Measurements from ENCODE around the gene PARVA.
A peak's percentile ranks its signal among the peaks of the same experiment; 100 is the strongest.

PARVA gene

GRCh38 chr11:12474871-12475270 lies 97.5 kb downstream of the PARVA start:
- H3K79me1 ChIP-seq (replicated peaks; ENCODE audit: low read length, poor library complexity, severe bottlenecking): peaks cover 37% of the 10 kb centered on the region
- H3K4me3 ChIP-seq (ENCODE audit: insufficient read depth in 1 of 2, low read depth in 1 of 2, low read length in 2 of 2): no peak overlapping the region
- H2BK15ac ChIP-seq (ENCODE audit: low read depth, poor library complexity, severe bottlenecking): no peak overlapping the region
- H2BK12ac ChIP-seq (ENCODE audit: low read length in 2 of 2): no peak overlapping the region
- no peak for DNase-seq
- WGBS: 93% methylated on average over 7 of the region's 7 CpGs
- H3K14ac ChIP-seq (ENCODE audit: low read length in 2 of 2): peak overlapping the region in 1 of 2 experiments; percentile 53
- no peak overlapping the region for H2BK120ac ChIP-seq (ENCODE audit: low read depth, low read length)
- H2AFZ ChIP-seq (ENCODE audit: low read depth, low read length): no peak overlapping the region
- H3K4ac ChIP-seq (ENCODE audit: low read depth in 1 of 2, low read length in 2 of 2): no peak overlapping the region
- H3K4me1 ChIP-seq (ENCODE audit: control insufficient read depth, insufficient read depth, low read depth, low read length): peaks cover 11% of the 10 kb centered on the region
- no peak overlapping the region for H4K8ac ChIP-seq (ENCODE audit: low read length)
- H2BK5ac ChIP-seq (ENCODE audit: low read depth, low read length, poor library complexity, severe bottlenecking): no peak overlapping the region
- no peak overlapping the region for H4K91ac ChIP-seq (ENCODE audit: low read length)
- no peak overlapping the region for H3K9ac ChIP-seq (ENCODE audit: low read length)
- H2AK5ac ChIP-seq (ENCODE audit: low read length, severe bottlenecking): no peak overlapping the region
- no peak overlapping the region for H3K27ac ChIP-seq (ENCODE audit: low read length, poor library complexity, severe bottlenecking)
- no peak overlapping the region for H3K4me2 ChIP-seq (ENCODE audit: low read length, poor library complexity, severe bottlenecking)
- peaks cover 39 to 63% of the 10 kb centered on the region in 2 experiments for H3K36me3 ChIP-seq (ENCODE audit: control insufficient read depth in 1 of 2, insufficient read depth in 2 of 2, low read depth in 1 of 2, low read length in 2 of 2)
- no peak overlapping the region for H3K23ac ChIP-seq (ENCODE audit: low read length in 2 of 2)
- no peaks in the 10 kb centered on the region for H3K27me3 ChIP-seq (ENCODE audit: control insufficient read depth in 1 of 2, insufficient read depth in 1 of 2, low read length in 2 of 2)
- H3K9me3 ChIP-seq (ENCODE audit: control insufficient read depth, low read length): no peaks in the 10 kb centered on the region
- H3K18ac ChIP-seq (ENCODE audit: low read depth in 1 of 2, low read length in 2 of 2): no peak overlapping the region

- H3K18ac ChIP-seq (ENCODE audit: low read depth in 1 of 2, low read length in 2 of 2): no peak overlapping the region
- peaks cover 23% of the 10 kb centered on the region for H3K79me1 ChIP-seq (replicated peaks; ENCODE audit: low read length, poor library complexity, severe bottlenecking)
- H3K36me3 ChIP-seq (ENCODE audit: control insufficient read depth in 1 of 2, insufficient read depth in 2 of 2, low read depth in 1 of 2, low read length in 2 of 2): peaks cover 52 to 95% of the 10 kb centered on the region in 2 experiments
- no peak overlapping the region for H4K8ac ChIP-seq (ENCODE audit: low read length)
- H3K9ac ChIP-seq (ENCODE audit: low read length): peak overlapping the region; percentile 9
- H2AK5ac ChIP-seq (ENCODE audit: low read length, severe bottlenecking): no peak overlapping the region
- no peak overlapping the region for H3K14ac ChIP-seq (ENCODE audit: low read length in 2 of 2)
- H3K27me3 ChIP-seq (ENCODE audit: control insufficient read depth in 1 of 2, insufficient read depth in 1 of 2, low read length in 2 of 2): no peaks in the 10 kb centered on the region
- no peak overlapping the region for H2BK15ac ChIP-seq (ENCODE audit: low read depth, poor library complexity, severe bottlenecking)
- no peak overlapping the region for H2BK12ac ChIP-seq (ENCODE audit: low read length in 2 of 2)
- H3K23ac ChIP-seq (ENCODE audit: low read length in 2 of 2): no peak overlapping the region
- H3K4ac ChIP-seq (ENCODE audit: low read depth in 1 of 2, low read length in 2 of 2): no peak overlapping the region
- H3K4me2 ChIP-seq (ENCODE audit: low read length, poor library complexity, severe bottlenecking): no peak overlapping the region
- no peak overlapping the region for H4K91ac ChIP-seq (ENCODE audit: low read length)
- peaks cover 6% of the 10 kb centered on the region for H3K4me1 ChIP-seq (ENCODE audit: control insufficient read depth, insufficient read depth, low read depth, low read length)
- H3K27ac ChIP-seq (ENCODE audit: low read length, poor library complexity, severe bottlenecking): no peak overlapping the region
- H3K4me3 ChIP-seq (ENCODE audit: insufficient read depth in 1 of 2, low read depth in 1 of 2, low read length in 2 of 2): no peak overlapping the region
- no peak overlapping the region for H2BK120ac ChIP-seq (ENCODE audit: low read depth, low read length)
- no peak for DNase-seq
- no peak overlapping the region for H2BK5ac ChIP-seq (ENCODE audit: low read depth, low read length, poor library complexity, severe bottlenecking)
- WGBS: 100% methylated on average over 4 of the region's 4 CpGs
- H2AFZ ChIP-seq (ENCODE audit: low read depth, low read length): no peak overlapping the region
- H3K9me3 ChIP-seq (ENCODE audit: control insufficient read depth, low read length): no peaks in the 10 kb centered on the region
Observed at GRCh38 chr11:12478743-12479142, 101.4 kb downstream of the PARVA start.

- no peak overlapping the region for H2BK15ac ChIP-seq (ENCODE audit: low read depth, poor library complexity, severe bottlenecking)
- H4K8ac ChIP-seq (ENCODE audit: low read length): no peak overlapping the region
- H3K27ac ChIP-seq (ENCODE audit: low read length, poor library complexity, severe bottlenecking): no peak overlapping the region
- no peak overlapping the region for H2AFZ ChIP-seq (ENCODE audit: low read depth, low read length)
- no peak for DNase-seq
- H3K79me1 ChIP-seq (replicated peaks; ENCODE audit: low read length, poor library complexity, severe bottlenecking): peaks cover 26% of the 10 kb centered on the region
- H3K4ac ChIP-seq (ENCODE audit: low read depth in 1 of 2, low read length in 2 of 2): no peak overlapping the region
- H3K14ac ChIP-seq (ENCODE audit: low read length in 2 of 2): no peak overlapping the region
- H2BK5ac ChIP-seq (ENCODE audit: low read depth, low read length, poor library complexity, severe bottlenecking): no peak overlapping the region
- H2AK5ac ChIP-seq (ENCODE audit: low read length, severe bottlenecking): no peak overlapping the region
- peaks cover 38 to 90% of the 10 kb centered on the region in 2 experiments for H3K36me3 ChIP-seq (ENCODE audit: control insufficient read depth in 1 of 2, insufficient read depth in 2 of 2, low read depth in 1 of 2, low read length in 2 of 2)
- no peak overlapping the region for H3K4me3 ChIP-seq (ENCODE audit: insufficient read depth in 1 of 2, low read depth in 1 of 2, low read length in 2 of 2)
- H3K9me3 ChIP-seq (ENCODE audit: control insufficient read depth, low read length): no peaks in the 10 kb centered on the region
- no peaks in the 10 kb centered on the region for H3K27me3 ChIP-seq (ENCODE audit: control insufficient read depth in 1 of 2, insufficient read depth in 1 of 2, low read length in 2 of 2)
- WGBS: 100% methylated on average over 2 of the region's 4 CpGs
- no peak overlapping the region for H3K23ac ChIP-seq (ENCODE audit: low read length in 2 of 2)
- no peak overlapping the region for H3K4me2 ChIP-seq (ENCODE audit: low read length, poor library complexity, severe bottlenecking)
- H2BK12ac ChIP-seq (ENCODE audit: low read length in 2 of 2): no peak overlapping the region
- peaks cover 4% of the 10 kb centered on the region for H3K4me1 ChIP-seq (ENCODE audit: control insufficient read depth, insufficient read depth, low read depth, low read length)
- no peak overlapping the region for H2BK120ac ChIP-seq (ENCODE audit: low read depth, low read length)
- H3K18ac ChIP-seq (ENCODE audit: low read depth in 1 of 2, low read length in 2 of 2): no peak overlapping the region
- no peak overlapping the region for H4K91ac ChIP-seq (ENCODE audit: low read length)
- H3K9ac ChIP-seq (ENCODE audit: low read length): no peak overlapping the region
Observed at GRCh38 chr11:12480401-12480800, 103.0 kb downstream of the PARVA start.

GRCh38 chr11:12482839-12483238 lies 105.5 kb downstream of the PARVA start:
- peaks cover 16% of the 10 kb centered on the region for H3K79me1 ChIP-seq (replicated peaks; ENCODE audit: low read length, poor library complexity, severe bottlenecking)
- no peak overlapping the region for H4K8ac ChIP-seq (ENCODE audit: low read length)
- 97% methylated on average over 2 of the region's 2 CpGs for WGBS
- no peak overlapping the region for H2AK5ac ChIP-seq (ENCODE audit: low read length, severe bottlenecking)
- peaks cover 22 to 86% of the 10 kb centered on the region in 2 experiments for H3K36me3 ChIP-seq (ENCODE audit: control insufficient read depth in 1 of 2, insufficient read depth in 2 of 2, low read depth in 1 of 2, low read length in 2 of 2)
- H3K27ac ChIP-seq (ENCODE audit: low read length, poor library complexity, severe bottlenecking): no peak overlapping the region
- no peak overlapping the region for H3K4me3 ChIP-seq (ENCODE audit: insufficient read depth in 1 of 2, low read depth in 1 of 2, low read length in 2 of 2)
- H4K91ac ChIP-seq (ENCODE audit: low read length): no peak overlapping the region
- no peak overlapping the region for H3K9ac ChIP-seq (ENCODE audit: low read length)
- no peak overlapping the region for H2BK15ac ChIP-seq (ENCODE audit: low read depth, poor library complexity, severe bottlenecking)
- no peak for DNase-seq
- H2BK5ac ChIP-seq (ENCODE audit: low read depth, low read length, poor library complexity, severe bottlenecking): no peak overlapping the region
- no peak overlapping the region for H2BK12ac ChIP-seq (ENCODE audit: low read length in 2 of 2)
- H3K18ac ChIP-seq (ENCODE audit: low read depth in 1 of 2, low read length in 2 of 2): no peak overlapping the region
- no peak overlapping the region for H2BK120ac ChIP-seq (ENCODE audit: low read depth, low read length)
- H3K27me3 ChIP-seq (ENCODE audit: control insufficient read depth in 1 of 2, insufficient read depth in 1 of 2, low read length in 2 of 2): no peaks in the 10 kb centered on the region
- peaks cover 9% of the 10 kb centered on the region for H3K9me3 ChIP-seq (ENCODE audit: control insufficient read depth, low read length)
- no peak overlapping the region for H3K23ac ChIP-seq (ENCODE audit: low read length in 2 of 2)
- no peak overlapping the region for H3K4me2 ChIP-seq (ENCODE audit: low read length, poor library complexity, severe bottlenecking)
- H3K14ac ChIP-seq (ENCODE audit: low read length in 2 of 2): no peak overlapping the region
- H3K4me1 ChIP-seq (ENCODE audit: control insufficient read depth, insufficient read depth, low read depth, low read length): no peaks in the 10 kb centered on the region
- H3K4ac ChIP-seq (ENCODE audit: low read depth in 1 of 2, low read length in 2 of 2): no peak overlapping the region
- H2AFZ ChIP-seq (ENCODE audit: low read depth, low read length): no peak overlapping the region
